Mucosa of descending colon (tissue), 3 donors: ENCODE results near the gene MLLT3. TPM values are rescaled to one million over a fixed set of nuclear protein-coding genes. Genes with fewer than 3 reads are reported as not detected.

Source experiments
- ATAC-seq: fragments of 200-7000 bp; cut with Tn5 transposase; one replicate; pipeline ENCODE4 v1.9.1; 2020; ENCODE audit warnings: mild to moderate bottlenecking, moderate library complexity
- DNase-seq, 3 donors: peaks; one replicate each; pipeline ENCODE4 v3.0.0-alpha.2; 2020
- H3K36me3 ChIP-seq: fragments of 200-600 bp; one replicate; pipeline ENCODE4 v1.8.0; 2021; ENCODE audit warnings: low read depth, mild to moderate bottlenecking
- H3K4me1 ChIP-seq: fragments of 200-600 bp; one replicate; pipeline ENCODE4 v1.8.0; 2021; ENCODE audit warnings: low read depth, mild to moderate bottlenecking
- H3K4me3 ChIP-seq: fragments of 200-600 bp; one replicate; pipeline ENCODE4 v1.8.0; 2021; ENCODE audit warnings: mild to moderate bottlenecking
- H3K9me3 ChIP-seq: fragments of 200-600 bp; one replicate; pipeline ENCODE4 v1.8.0; 2021; ENCODE audit warnings: mild to moderate bottlenecking
- CTCF ChIP-seq: fragments of 200-600 bp; IDR thresholded peaks from one replicate; pipeline ENCODE4 v1.8.0; 2022; ENCODE audit warnings: antibody characterized with exemption, mild to moderate bottlenecking
- intact Hi-C, 2 donors: fragments of 100-400 bp; cut with DNase I in 1 of 2; cut with micrococcal nuclease in 1 of 2; formaldehyde crosslinking; loops; one replicate each; pipeline versions ENCODE4 v1.11.0 to v1.11.1; 2022; cut with DNase I, micrococcal nuclease
- total RNA-seq, 3 donors: library from RNA; stranded (reverse); fragmentation: NEBNext Ultra II Directional in 2 of 3; extraction: Animal tissue kit (Norgen Biotek cat#: 25700) in 2 of 3; gene quantifications; one replicate each; pipeline versions ENCODE4 v1.2.1 to v1.2.4, GENCODE V29; 2021 to 2023
- donor health status: DM: no; HTN: no; CAD: no; lungs with moderate emphysema.
- donor health status: DM: no; HTN: no; CAD: no.
- donor health status: DM: no; HTN: yes; CAD: no.

MLLT3 gene
- total RNA-seq, 3 donors from 2014 or later: 35.1 to 53.7 (median 46.5) TPM

GRCh38 chr9:20376731-20377375 lies 245.4 kb downstream of the MLLT3 start:
- Histone ChIP-seq H3K36me3 (no peaks in the 10 kb centered on the region), H3K9me3 (no peaks in the 10 kb centered on the region), H3K4me3 (no peak overlapping the region), H3K4me1 (peaks cover 21% of the 10 kb centered on the region)
- TF ChIP-seq CTCF: no peak
- ATAC-seq: peak; percentile 37
- intact Hi-C loops: no loop called here
- DNase-seq: no peak

GRCh38 chr9:20376042-20376441 lies 246.3 kb downstream of the MLLT3 start:
- DNase-seq: no peak
- ATAC-seq: no peak
- Histone ChIP-seq H3K4me1 (peaks cover 21% of the 10 kb centered on the region), H3K36me3 (no peaks in the 10 kb centered on the region), H3K9me3 (no peaks in the 10 kb centered on the region), H3K4me3 (no peak overlapping the region)
- intact Hi-C loops: no loop called here
- TF ChIP-seq CTCF: no peak

- Histone ChIP-seq H3K4me3 (no peak overlapping the region), H3K4me1 (peaks cover 13% of the 10 kb centered on the region), H3K9me3 (no peaks in the 10 kb centered on the region), H3K36me3 (no peaks in the 10 kb centered on the region)
- intact Hi-C loops: no loop called here
- DNase-seq (no peak), ATAC-seq (peak; percentile 59)
- no peak for TF ChIP-seq CTCF
Observed at GRCh38 chr9:20373263-20373662, 249.0 kb downstream of the MLLT3 start.

- H3K36me3 ChIP-seq: no peaks in the 10 kb centered on the region
- H3K4me3 ChIP-seq: no peak overlapping the region
- ATAC-seq: no peak
- no peaks in the 10 kb centered on the region for H3K9me3 ChIP-seq
- intact Hi-C loops: no loop called here
- H3K4me1 ChIP-seq: no peaks in the 10 kb centered on the region
- no peak for TF ChIP-seq CTCF
- no peak for DNase-seq
Observed at GRCh38 chr9:20369391-20369790, 252.9 kb downstream of the MLLT3 start.

- DNase-seq (no peak), ATAC-seq (no peak)
- Histone ChIP-seq H3K36me3 (no peaks in the 10 kb centered on the region), H3K4me3 (no peak overlapping the region), H3K9me3 (no peaks in the 10 kb centered on the region), H3K4me1 (no peaks in the 10 kb centered on the region)
- intact Hi-C loops: no loop called here
- no peak for TF ChIP-seq CTCF
Observed at GRCh38 chr9:20367855-20368254, 254.4 kb downstream of the MLLT3 start.

- Histone ChIP-seq H3K4me1 (no peaks in the 10 kb centered on the region), H3K36me3 (no peaks in the 10 kb centered on the region), H3K4me3 (no peak overlapping the region), H3K9me3 (no peaks in the 10 kb centered on the region)
- ATAC-seq (peak; percentile 70), DNase-seq (no peak)
- intact Hi-C loops: no loop called here
- no peak for TF ChIP-seq CTCF
Observed at GRCh38 chr9:20364959-20365358, 257.3 kb downstream of the MLLT3 start.
